ENCODE data around the gene CYB5B.

The CYB5B gene

GRCh38 chr16:69483611-69484010 is 59.2 kb downstream of the CYB5B start:
- no peak for DNase-seq

GRCh38 chr16:69485361-69485760 is 60.9 kb downstream of the CYB5B start:
- DNase-seq: no peak

- no peak for DNase-seq
Observed at GRCh38 chr16:69485816-69486215, 61.4 kb downstream of the CYB5B start.

GRCh38 chr16:69486272-69486671 is 61.9 kb downstream of the CYB5B start:
- no peak for DNase-seq

GRCh38 chr16:69486724-69487123 is 62.3 kb downstream of the CYB5B start:
- DNase-seq: no peak

- DNase-seq: peak in 11 of 51 donors; percentile 3 to 53 (median 10)
Observed at GRCh38 chr16:69490707-69491324, 66.4 kb downstream of the CYB5B start.

- no peak for DNase-seq
Observed at GRCh38 chr16:69494991-69495392, 70.6 kb downstream of the CYB5B start.

- DNase-seq: no peak
Observed at GRCh38 chr16:69495821-69496220, 71.4 kb downstream of the CYB5B start.

GRCh38 chr16:69496376-69496775 is 72.0 kb downstream of the CYB5B start:
- DNase-seq: no peak

GRCh38 chr16:69496896-69497295 is 72.5 kb downstream of the CYB5B start:
- DNase-seq: no peak

GRCh38 chr16:69497876-69498596 is 73.6 kb downstream of the CYB5B start:
- DNase-seq: no peak

GRCh38 chr16:69498926-69499325 is 74.5 kb downstream of the CYB5B start:
- no peak for DNase-seq

GRCh38 chr16:69499541-69500230 is 75.3 kb downstream of the CYB5B start:
- no peak for DNase-seq

- no peak for DNase-seq
Observed at GRCh38 chr16:69500496-69500895, 76.1 kb downstream of the CYB5B start.

GRCh38 chr16:69501956-69502745 is 77.7 kb downstream of the CYB5B start:
- DNase-seq: no peak

GRCh38 chr16:69503244-69503643 is 78.8 kb downstream of the CYB5B start:
- DNase-seq: no peak

- DNase-seq: no peak
Observed at GRCh38 chr16:69508033-69508755, 83.8 kb downstream of the CYB5B start.

- DNase-seq: no peak
Observed at GRCh38 chr16:69509125-69509524, 84.7 kb downstream of the CYB5B start.

- DNase-seq: no peak
Observed at GRCh38 chr16:69511651-69512050, 87.2 kb downstream of the CYB5B start.

- no peak for DNase-seq
Observed at GRCh38 chr16:69513180-69513966, 89.0 kb downstream of the CYB5B start.
